ENCODE results near the gene ACLY. TPM values are rescaled to one million over a fixed set of nuclear protein-coding genes. Genes with fewer than 3 reads are reported as not detected.

ACLY gene
- total and polyA plus RNA-seq, 2 of the 13 experiments (the other 11 are each of a cell fraction or from before 2014, with no cell fraction given) = 111 to 218 TPM

DNA sequence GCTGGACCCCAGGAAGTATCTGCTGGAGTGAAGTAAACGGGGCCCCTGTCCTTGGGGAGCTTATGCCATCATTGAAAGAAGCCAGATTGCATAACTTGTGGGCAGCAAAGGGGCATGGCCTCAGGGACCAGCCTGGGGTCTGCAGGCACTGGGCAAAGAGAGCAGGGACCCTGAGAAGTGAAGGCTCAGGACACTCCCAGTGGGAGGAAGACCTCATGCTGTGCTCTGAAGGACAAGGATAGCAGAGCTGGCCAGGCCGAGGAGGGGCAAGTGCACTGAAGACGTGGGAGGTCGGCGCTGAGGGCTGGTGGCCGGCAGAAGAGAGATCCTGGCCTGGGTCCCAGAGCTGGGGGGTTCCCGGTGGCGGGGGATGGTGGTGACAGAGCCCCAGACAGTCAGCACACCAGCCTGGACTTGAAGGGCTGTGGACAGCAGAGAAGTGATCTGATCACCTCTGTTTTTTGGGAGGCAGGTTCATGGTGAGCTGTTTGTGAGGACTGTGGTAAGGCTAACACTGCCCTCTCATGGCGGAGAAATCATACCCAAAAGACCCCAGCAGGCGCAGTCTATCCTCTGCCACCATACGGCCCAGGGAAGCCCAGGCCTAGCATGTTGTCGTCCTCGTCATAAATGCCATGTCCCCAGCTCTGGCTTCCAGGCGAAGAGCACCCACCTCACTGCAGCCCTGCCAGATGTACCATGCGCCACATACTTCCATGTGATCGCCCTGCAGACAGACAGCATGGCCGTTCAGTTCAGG, 40.8 kb upstream of the ACLY start (continued):
- peak; percentile 48 for TF ChIP-seq ZNF619 (CRISPR knock-in tag; IDR thresholded peaks at IDR 0.05)
- no peak for TF ChIP-seq ZNF17 (CRISPR knock-in tag; IDR thresholded peaks at IDR 0.05)
- TF ChIP-seq ATF7-NPFF (CRISPR knock-in tag; IDR thresholded peaks at IDR 0.05; ENCODE audit: low read depth) = peak; percentile 63; the same call in 1 of the 2 replicates
- TF ChIP-seq, protein P1, sequence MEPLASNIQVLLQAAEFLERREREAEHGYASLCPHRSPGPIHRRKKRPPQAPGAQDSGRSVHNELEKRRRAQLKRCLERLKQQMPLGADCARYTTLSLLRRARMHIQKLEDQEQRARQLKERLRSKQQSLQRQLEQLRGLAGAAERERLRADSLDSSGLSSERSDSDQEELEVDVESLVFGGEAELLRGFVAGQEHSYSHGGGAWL (CRISPR knock-in tag; IDR thresholded peaks at IDR 0.05) = peak; percentile 79; the same call in 1 of the 2 replicates
- TF ChIP-seq, protein P2, sequence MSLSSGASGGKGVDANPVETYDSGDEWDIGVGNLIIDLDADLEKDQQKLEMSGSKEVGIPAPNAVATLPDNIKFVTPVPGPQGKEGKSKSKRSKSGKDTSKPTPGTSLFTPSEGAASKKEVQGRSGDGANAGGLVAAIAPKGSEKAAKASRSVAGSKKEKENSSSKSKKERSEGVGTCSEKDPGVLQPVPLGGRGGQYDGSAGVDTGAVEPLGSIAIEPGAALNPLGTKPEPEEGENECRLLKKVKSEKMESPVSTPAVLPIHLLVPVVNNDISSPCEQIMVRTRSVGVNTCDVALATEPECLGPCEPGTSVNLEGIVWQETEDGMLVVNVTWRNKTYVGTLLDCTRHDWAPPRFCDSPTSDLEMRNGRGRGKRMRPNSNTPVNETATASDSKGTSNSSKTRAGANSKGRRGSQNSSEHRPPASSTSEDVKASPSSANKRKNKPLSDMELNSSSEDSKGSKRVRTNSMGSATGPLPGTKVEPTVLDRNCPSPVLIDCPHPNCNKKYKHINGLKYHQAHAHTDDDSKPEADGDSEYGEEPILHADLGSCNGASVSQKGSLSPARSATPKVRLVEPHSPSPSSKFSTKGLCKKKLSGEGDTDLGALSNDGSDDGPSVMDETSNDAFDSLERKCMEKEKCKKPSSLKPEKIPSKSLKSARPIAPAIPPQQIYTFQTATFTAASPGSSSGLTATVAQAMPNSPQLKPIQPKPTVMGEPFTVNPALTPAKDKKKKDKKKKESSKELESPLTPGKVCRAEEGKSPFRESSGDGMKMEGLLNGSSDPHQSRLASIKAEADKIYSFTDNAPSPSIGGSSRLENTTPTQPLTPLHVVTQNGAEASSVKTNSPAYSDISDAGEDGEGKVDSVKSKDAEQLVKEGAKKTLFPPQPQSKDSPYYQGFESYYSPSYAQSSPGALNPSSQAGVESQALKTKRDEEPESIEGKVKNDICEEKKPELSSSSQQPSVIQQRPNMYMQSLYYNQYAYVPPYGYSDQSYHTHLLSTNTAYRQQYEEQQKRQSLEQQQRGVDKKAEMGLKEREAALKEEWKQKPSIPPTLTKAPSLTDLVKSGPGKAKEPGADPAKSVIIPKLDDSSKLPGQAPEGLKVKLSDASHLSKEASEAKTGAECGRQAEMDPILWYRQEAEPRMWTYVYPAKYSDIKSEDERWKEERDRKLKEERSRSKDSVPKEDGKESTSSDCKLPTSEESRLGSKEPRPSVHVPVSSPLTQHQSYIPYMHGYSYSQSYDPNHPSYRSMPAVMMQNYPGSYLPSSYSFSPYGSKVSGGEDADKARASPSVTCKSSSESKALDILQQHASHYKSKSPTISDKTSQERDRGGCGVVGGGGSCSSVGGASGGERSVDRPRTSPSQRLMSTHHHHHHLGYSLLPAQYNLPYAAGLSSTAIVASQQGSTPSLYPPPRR (CRISPR knock-in tag; IDR thresholded peaks at IDR 0.05; ENCODE audit: borderline replicate concordance) = peak; percentile 62
- TF ChIP-seq ZNF138 (CRISPR knock-in tag; IDR thresholded peaks at IDR 0.05; ENCODE audit: low read depth) = peak; percentile 84; the same call in 1 of the 2 replicates
- peak; percentile 25; the same call in 1 of the 2 replicates for TF ChIP-seq ZBTB7A (CRISPR knock-in tag; IDR thresholded peaks at IDR 0.05)
- peak; percentile 68; the same call in 1 of the 2 replicates for TF ChIP-seq GZF1 (CRISPR knock-in tag; IDR thresholded peaks at IDR 0.05)
- TF ChIP-seq ZSCAN9 (CRISPR knock-in tag; IDR thresholded peaks at IDR 0.05; ENCODE audit: borderline replicate concordance) = no peak
- TF ChIP-seq, protein P3, sequence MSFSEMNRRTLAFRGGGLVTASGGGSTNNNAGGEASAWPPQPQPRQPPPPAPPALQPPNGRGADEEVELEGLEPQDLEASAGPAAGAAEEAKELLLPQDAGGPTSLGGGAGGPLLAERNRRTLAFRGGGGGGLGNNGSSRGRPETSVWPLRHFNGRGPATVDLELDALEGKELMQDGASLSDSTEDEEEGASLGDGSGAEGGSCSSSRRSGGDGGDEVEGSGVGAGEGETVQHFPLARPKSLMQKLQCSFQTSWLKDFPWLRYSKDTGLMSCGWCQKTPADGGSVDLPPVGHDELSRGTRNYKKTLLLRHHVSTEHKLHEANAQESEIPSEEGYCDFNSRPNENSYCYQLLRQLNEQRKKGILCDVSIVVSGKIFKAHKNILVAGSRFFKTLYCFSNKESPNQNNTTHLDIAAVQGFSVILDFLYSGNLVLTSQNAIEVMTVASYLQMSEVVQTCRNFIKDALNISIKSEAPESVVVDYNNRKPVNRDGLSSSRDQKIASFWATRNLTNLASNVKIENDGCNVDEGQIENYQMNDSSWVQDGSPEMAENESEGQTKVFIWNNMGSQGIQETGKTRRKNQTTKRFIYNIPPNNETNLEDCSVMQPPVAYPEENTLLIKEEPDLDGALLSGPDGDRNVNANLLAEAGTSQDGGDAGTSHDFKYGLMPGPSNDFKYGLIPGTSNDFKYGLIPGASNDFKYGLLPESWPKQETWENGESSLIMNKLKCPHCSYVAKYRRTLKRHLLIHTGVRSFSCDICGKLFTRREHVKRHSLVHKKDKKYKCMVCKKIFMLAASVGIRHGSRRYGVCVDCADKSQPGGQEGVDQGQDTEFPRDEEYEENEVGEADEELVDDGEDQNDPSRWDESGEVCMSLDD (CRISPR knock-in tag; IDR thresholded peaks at IDR 0.05; ENCODE audit: borderline replicate concordance) = peak; percentile 60; the same call in 1 of the 2 replicates
- TF ChIP-seq, protein P4, sequence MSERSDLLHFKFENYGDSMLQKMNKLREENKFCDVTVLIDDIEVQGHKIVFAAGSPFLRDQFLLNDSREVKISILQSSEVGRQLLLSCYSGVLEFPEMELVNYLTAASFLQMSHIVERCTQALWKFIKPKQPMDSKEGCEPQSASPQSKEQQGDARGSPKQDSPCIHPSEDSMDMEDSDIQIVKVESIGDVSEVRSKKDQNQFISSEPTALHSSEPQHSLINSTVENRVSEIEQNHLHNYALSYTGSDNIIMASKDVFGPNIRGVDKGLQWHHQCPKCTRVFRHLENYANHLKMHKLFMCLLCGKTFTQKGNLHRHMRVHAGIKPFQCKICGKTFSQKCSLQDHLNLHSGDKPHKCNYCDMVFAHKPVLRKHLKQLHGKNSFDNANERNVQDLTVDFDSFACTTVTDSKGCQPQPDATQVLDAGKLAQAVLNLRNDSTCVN (CRISPR knock-in tag; IDR thresholded peaks at IDR 0.05; ENCODE audit: borderline replicate concordance) = no peak
- TF ChIP-seq ZNF337 (CRISPR knock-in tag; IDR thresholded peaks at IDR 0.05; ENCODE audit: borderline replicate concordance, low read depth) = 0 out of 2 replicates have a peak, but pooled peaks have one; percentile 52
- no peak for TF ChIP-seq ZNF746 (CRISPR knock-in tag; IDR thresholded peaks at IDR 0.05)
- TF ChIP-seq ZMAT3 (CRISPR knock-in tag; conservative IDR thresholded peaks at IDR 0.05) = peak; percentile 73; the same call in 1 of the 2 replicates
- TF ChIP-seq, protein P5, sequence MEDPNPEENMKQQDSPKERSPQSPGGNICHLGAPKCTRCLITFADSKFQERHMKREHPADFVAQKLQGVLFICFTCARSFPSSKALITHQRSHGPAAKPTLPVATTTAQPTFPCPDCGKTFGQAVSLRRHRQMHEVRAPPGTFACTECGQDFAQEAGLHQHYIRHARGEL (CRISPR knock-in tag; IDR thresholded peaks at IDR 0.05) = no peak
- TF ChIP-seq WIZ (CRISPR knock-in tag; IDR thresholded peaks at IDR 0.05) = no peak
- TF ChIP-seq PLRG1 (conservative IDR thresholded peaks at IDR 0.05) = no peak
- no peak for TF ChIP-seq ZNF768 (CRISPR knock-in tag; IDR thresholded peaks at IDR 0.05)

Measured in HepG2 (cell line).